ENCODE results near the gene CCDC183. TPM values are rescaled to one million over a fixed set of nuclear protein-coding genes. Genes with fewer than 3 reads are reported as not detected.

Gene CCDC183
- total RNA-seq, 2 experiments from 2014 or later = 0.88 to 1.3 TPM

DNA sequence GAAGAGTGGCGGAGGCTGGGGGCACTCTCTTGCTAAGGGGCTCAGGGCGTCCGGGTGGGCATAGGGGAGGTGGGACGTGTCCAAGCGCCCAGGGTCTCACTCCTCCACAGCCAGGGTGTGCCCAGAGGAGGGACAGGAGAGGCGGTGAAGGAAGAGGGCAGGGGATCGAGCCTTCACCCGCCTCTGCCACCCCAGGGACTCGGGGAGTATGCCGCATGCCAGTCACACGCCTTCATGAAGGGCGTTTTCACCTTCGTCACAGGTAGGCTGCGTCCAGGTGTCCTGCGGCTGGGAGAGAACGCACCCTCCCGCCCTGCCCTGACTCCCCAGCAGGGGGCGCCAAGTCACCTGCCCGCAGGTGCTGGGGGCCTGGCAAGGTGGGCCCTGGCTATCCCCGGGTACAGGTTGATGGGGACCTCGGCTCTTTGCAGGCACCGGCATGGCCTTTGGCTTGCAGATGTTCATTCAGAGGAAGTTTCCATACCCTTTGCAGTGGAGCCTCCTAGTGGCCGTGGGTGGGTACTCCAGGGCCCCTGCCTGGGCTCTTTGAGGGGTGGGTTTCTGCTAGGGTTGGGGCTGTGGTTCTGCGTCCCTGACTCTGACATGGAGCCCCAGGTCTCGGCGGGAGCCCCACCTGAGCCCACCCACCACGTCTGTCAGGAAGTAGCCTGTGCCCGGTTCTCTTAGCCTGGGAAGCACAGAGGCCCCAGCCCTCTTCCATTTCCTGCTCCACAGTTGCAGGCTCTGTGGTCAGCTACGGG is 4.4 kb upstream of the CCDC183 start:
- no TSS peak for BruUV-seq (replicated peaks)
- H3K79me2 ChIP-seq (ENCODE audit: insufficient read depth, low read depth, low read length) = no peaks in the 10 kb centered on the region
- intact Hi-C loops (cut with micrococcal nuclease; ENCODE audit: unreplicated experiment) = loop anchor here (2.0 kb wide), 2 partner anchors 15 to 237 kb away; partner anchors contain the start of genes ABCA2 and RABL6
- no peaks in the 10 kb centered on the region for H3K9me3 ChIP-seq (ENCODE audit: low read length)
- peak overlapping the region; percentile 72 for H3K4me3 ChIP-seq (ENCODE audit: low read depth, low read length, poor library complexity, severe bottlenecking)
- peak overlapping the region; percentile 35; the same call in 1 of the 2 replicates for H2AFZ ChIP-seq (ENCODE audit: low read length)
- H4K20me1 ChIP-seq (ENCODE audit: insufficient read depth, low read length) = no peaks in the 10 kb centered on the region
- peak; percentile 72 for DNase-seq (ENCODE audit: low spot score)
- peak overlapping the region; percentile 71 for H3K4me2 ChIP-seq (ENCODE audit: low read length)
- TF ChIP-seq, protein P1, sequence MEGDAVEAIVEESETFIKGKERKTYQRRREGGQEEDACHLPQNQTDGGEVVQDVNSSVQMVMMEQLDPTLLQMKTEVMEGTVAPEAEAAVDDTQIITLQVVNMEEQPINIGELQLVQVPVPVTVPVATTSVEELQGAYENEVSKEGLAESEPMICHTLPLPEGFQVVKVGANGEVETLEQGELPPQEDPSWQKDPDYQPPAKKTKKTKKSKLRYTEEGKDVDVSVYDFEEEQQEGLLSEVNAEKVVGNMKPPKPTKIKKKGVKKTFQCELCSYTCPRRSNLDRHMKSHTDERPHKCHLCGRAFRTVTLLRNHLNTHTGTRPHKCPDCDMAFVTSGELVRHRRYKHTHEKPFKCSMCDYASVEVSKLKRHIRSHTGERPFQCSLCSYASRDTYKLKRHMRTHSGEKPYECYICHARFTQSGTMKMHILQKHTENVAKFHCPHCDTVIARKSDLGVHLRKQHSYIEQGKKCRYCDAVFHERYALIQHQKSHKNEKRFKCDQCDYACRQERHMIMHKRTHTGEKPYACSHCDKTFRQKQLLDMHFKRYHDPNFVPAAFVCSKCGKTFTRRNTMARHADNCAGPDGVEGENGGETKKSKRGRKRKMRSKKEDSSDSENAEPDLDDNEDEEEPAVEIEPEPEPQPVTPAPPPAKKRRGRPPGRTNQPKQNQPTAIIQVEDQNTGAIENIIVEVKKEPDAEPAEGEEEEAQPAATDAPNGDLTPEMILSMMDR (conservative IDR thresholded peaks at IDR 0.05; ENCODE audit: low read length) = peak; percentile 100
- TF ChIP-seq EZH2phosphoT487 (IDR thresholded peaks at IDR 0.05; ENCODE audit: borderline replicate concordance, low read depth, low read length) = no peak
- H3K27ac ChIP-seq (ENCODE audit: low read depth, low read length, poor library complexity, severe bottlenecking) = peak overlapping the region; percentile 70
- H3K9me2 ChIP-seq (ENCODE audit: insufficient read depth, low read length) = no peaks in the 10 kb centered on the region
- H3K36me3 ChIP-seq (ENCODE audit: insufficient read depth, low read length) = no peaks in the 10 kb centered on the region
- ChIA-PET POLR2A (interaction anchor here (0.6 kb wide), 1 partner anchor 56 kb away, joined by 4 read pairs; no protein-coding TSS in a partner anchor), CTCF (ENCODE audit: unreplicated experiment) (no interaction called here)
- peaks cover 34% of the 10 kb centered on the region for H3K4me1 ChIP-seq (ENCODE audit: insufficient read depth, low read length, poor library complexity, severe bottlenecking)

DNA sequence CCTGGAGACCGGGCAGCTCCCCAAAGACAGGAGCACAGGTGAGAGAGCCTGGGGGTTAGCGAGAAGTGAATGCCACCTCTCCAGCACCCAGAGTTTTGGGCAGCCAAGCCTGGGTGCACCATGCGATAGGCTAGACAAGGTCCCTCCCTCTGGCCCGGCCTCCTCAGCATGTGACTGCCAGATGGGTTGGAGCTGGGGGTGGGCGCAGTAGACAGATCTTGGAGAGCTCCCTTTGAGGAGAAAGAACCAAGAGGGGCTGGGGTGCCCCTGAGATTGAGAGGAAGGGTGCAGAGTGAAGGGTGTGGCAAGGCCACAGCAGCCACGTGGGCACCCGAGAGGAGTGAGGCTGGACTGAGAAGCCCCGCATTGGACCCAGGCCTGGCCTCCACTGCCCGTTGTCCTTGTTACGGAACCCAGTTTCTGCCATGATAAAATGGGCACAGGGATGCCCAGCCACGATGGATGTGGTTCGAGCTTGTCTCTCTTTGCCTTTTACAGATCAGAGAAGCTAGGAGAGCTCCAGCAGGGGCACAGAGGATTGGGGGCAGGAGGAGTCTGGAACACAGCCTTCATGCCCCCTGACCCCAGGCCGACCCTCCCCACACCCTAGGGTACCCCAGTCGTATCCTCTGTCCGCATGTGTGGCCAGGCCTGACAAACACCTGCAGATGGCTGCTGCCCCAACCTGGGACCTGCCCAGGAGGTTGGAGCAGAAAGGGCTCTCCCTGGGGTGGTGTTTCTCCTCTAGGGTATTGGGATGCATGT is 3.6 kb upstream of the CCDC183 start:
- H3K4me3 ChIP-seq (ENCODE audit: low read depth, low read length, poor library complexity, severe bottlenecking) = peak overlapping the region; percentile 72

More for the DNA sequence above, 3.6 kb upstream of the CCDC183 start:
- DNase-seq (ENCODE audit: low spot score) = no peak
- Histone ChIP-seq H2AFZ (ENCODE audit: low read length) (no peak overlapping the region), H3K4me2 (ENCODE audit: low read length) (peak overlapping the region; percentile 71), H3K4me1 (ENCODE audit: insufficient read depth, low read length, poor library complexity, severe bottlenecking) (peaks cover 40% of the 10 kb centered on the region), H3K9me3 (ENCODE audit: low read length) (no peaks in the 10 kb centered on the region), H3K9me2 (ENCODE audit: insufficient read depth, low read length) (no peaks in the 10 kb centered on the region), H3K79me2 (ENCODE audit: insufficient read depth, low read depth, low read length) (no peaks in the 10 kb centered on the region), H4K20me1 (ENCODE audit: insufficient read depth, low read length) (no peaks in the 10 kb centered on the region), H3K27ac (ENCODE audit: low read depth, low read length, poor library complexity, severe bottlenecking) (no peak overlapping the region), H3K36me3 (ENCODE audit: insufficient read depth, low read length) (no peaks in the 10 kb centered on the region)
- intact Hi-C loops (cut with micrococcal nuclease; ENCODE audit: unreplicated experiment) = no loop called here
- ChIA-PET CTCF (ENCODE audit: unreplicated experiment) (no interaction called here), POLR2A (no interaction called here)
- TF ChIP-seq, protein P1 (conservative IDR thresholded peaks at IDR 0.05; ENCODE audit: low read length) = no peak
- TF ChIP-seq EZH2phosphoT487 (IDR thresholded peaks at IDR 0.05; ENCODE audit: borderline replicate concordance, low read depth, low read length) = no peak
- TSS peak; percentile 63 for BruUV-seq (replicated peaks)

All from OCI-LY7 (cell line).